ENCODE results near the gene FBXO24. TPM values are rescaled to one million over a fixed set of nuclear protein-coding genes. Genes with fewer than 3 reads are reported as not detected.
A peak's percentile ranks its signal among the peaks of the same experiment; 100 is the strongest.

The FBXO24 gene
- total RNA-seq, 4 donors from 2014 or later: 0.47 to 2.4 (median 0.57) TPM

- DNase-seq (ENCODE audit: low spot score in 2 of 2): no peak
- peak overlapping the region; percentile 78 for H3K4me3 ChIP-seq
- H3K36me3 ChIP-seq: no peaks in the 10 kb centered on the region
- H3K27ac ChIP-seq: peak overlapping the region; percentile 81
- 17% methylated on average over 10 of the region's 10 CpGs for WGBS
- TF ChIP-seq EP300 (IDR thresholded peaks at IDR 0.05) (no peak), CTCF (IDR thresholded peaks at IDR 0.05) (no peak), POLR2A (IDR thresholded peaks at IDR 0.05) (no peak), POLR2AphosphoS5 (IDR thresholded peaks at IDR 0.05) (no peak)
- H3K9me3 ChIP-seq: no peaks in the 10 kb centered on the region
- peaks cover 39% of the 10 kb centered on the region for H3K4me1 ChIP-seq
- H3K27me3 ChIP-seq: no peaks in the 10 kb centered on the region
Measured at GRCh38 chr7:100603726-100604027, 17.5 kb downstream of the FBXO24 start.

- peaks cover 39% of the 10 kb centered on the region for H3K4me1 ChIP-seq
- H3K27me3 ChIP-seq: no peaks in the 10 kb centered on the region
- no peaks in the 10 kb centered on the region for H3K9me3 ChIP-seq
- peak overlapping the region; percentile 81 for H3K27ac ChIP-seq
- peak in 1 of 2 donors; percentile 88 for DNase-seq (ENCODE audit: low spot score in 2 of 2)
- peak in 1 of 2 donors; percentile 31 for TF ChIP-seq CTCF (IDR thresholded peaks at IDR 0.05)
- no peak for TF ChIP-seq POLR2A (IDR thresholded peaks at IDR 0.05)
- H3K36me3 ChIP-seq: no peaks in the 10 kb centered on the region
- peak overlapping the region; percentile 78 for H3K4me3 ChIP-seq
- WGBS: under 1% methylated on average over 37 of the region's 70 CpGs
Measured at GRCh38 chr7:100604028-100604975, 18.2 kb downstream of the FBXO24 start.

GRCh38 chr7:100604976-100605911, 19.1 kb downstream of the FBXO24 start:
- no peaks in the 10 kb centered on the region for H3K9me3 ChIP-seq
- 26% methylated on average over 46 of the region's 68 CpGs for WGBS
- peaks cover 39% of the 10 kb centered on the region for H3K4me1 ChIP-seq
- TF ChIP-seq EP300 (IDR thresholded peaks at IDR 0.05): no peak
- H3K4me3 ChIP-seq: peak overlapping the region; percentile 78
- no peaks in the 10 kb centered on the region for H3K36me3 ChIP-seq
- peak overlapping the region; percentile 81 for H3K27ac ChIP-seq
- H3K27me3 ChIP-seq: no peaks in the 10 kb centered on the region
- peak in 1 of 2 donors; percentile 79 for DNase-seq (ENCODE audit: low spot score in 2 of 2)

- Histone ChIP-seq H3K27me3 (no peaks in the 10 kb centered on the region), H3K36me3 (no peaks in the 10 kb centered on the region), H3K4me3 (no peak overlapping the region), H3K4me1 (peaks cover 36% of the 10 kb centered on the region), H3K27ac (no peak overlapping the region), H3K9me3 (no peaks in the 10 kb centered on the region)
- WGBS: 88% methylated on average over 12 of the region's 12 CpGs
- no peak for DNase-seq (ENCODE audit: low spot score in 2 of 2)
- no peak for TF ChIP-seq POLR2A (IDR thresholded peaks at IDR 0.05)
- TF ChIP-seq CTCF (IDR thresholded peaks at IDR 0.05): no peak
- no peak for TF ChIP-seq POLR2AphosphoS5 (IDR thresholded peaks at IDR 0.05)
- TF ChIP-seq EP300 (IDR thresholded peaks at IDR 0.05): no peak
Measured at GRCh38 chr7:100606313-100606712, 20.2 kb downstream of the FBXO24 start.

- H3K27ac ChIP-seq: no peak overlapping the region
- DNase-seq (ENCODE audit: low spot score in 2 of 2): no peak
- TF ChIP-seq POLR2AphosphoS5 (IDR thresholded peaks at IDR 0.05) (no peak), CTCF (IDR thresholded peaks at IDR 0.05) (no peak), EP300 (IDR thresholded peaks at IDR 0.05) (no peak), POLR2A (IDR thresholded peaks at IDR 0.05) (no peak)
- no peaks in the 10 kb centered on the region for H3K36me3 ChIP-seq
- no peak overlapping the region for H3K4me3 ChIP-seq
- 91% methylated on average over 8 of the region's 8 CpGs for WGBS
- no peaks in the 10 kb centered on the region for H3K9me3 ChIP-seq
- no peaks in the 10 kb centered on the region for H3K27me3 ChIP-seq
- peaks cover 31% of the 10 kb centered on the region for H3K4me1 ChIP-seq
Measured at GRCh38 chr7:100607111-100607510, 21.0 kb downstream of the FBXO24 start.

All from suprapubic skin (tissue), 4 donors.